OCI-LY7 (cell line): ENCODE results near the gene NLRP9. TPM values are rescaled to one million over a fixed set of nuclear protein-coding genes. Genes with fewer than 3 reads are reported as not detected.

ENCODE experiments used
- BruUV-seq: library from RNA; stranded (reverse); fragments of 400-500 nt; replicated peaks from 2 replicates; lab custom pipeline; 2021; lab: Mats Ljungman, UMichigan
- CTCF ChIA-PET: fragments of 300-600 bp; sonication (Branson Sonifier 250); formaldehyde crosslinking; loops from one replicate; lab custom pipeline; 2022; ENCODE audit warnings: antibody characterized with exemption; ENCODE audit not compliant: unreplicated experiment; lab: Charles Lee
- POLR2A ChIA-PET: fragments of 300-600 bp; sonication (Branson Sonifier 250); formaldehyde crosslinking; loops from one replicate; lab custom pipeline; 2022; ENCODE audit warnings: antibody characterized with exemption; lab: Charles Lee
- DNase-seq: peaks from one replicate; pipeline ENCODE4 v3.0.0-alpha.2; 2015; ENCODE audit warnings: low spot score
- H2AFZ ChIP-seq: fragments of 200-600 bp; sonication (generic), shearing (Covaris generic); 2 replicates; pipeline ENCODE4 v1.6.1; 2014; ENCODE audit warnings: mild to moderate bottlenecking, antibody characterized with exemption, low read length, moderate library complexity
- H3K27ac ChIP-seq: fragments of 200-600 bp; sonication (generic); 2 replicates; pipeline ENCODE4 v1.5.1; 2014; ENCODE audit warnings: mixed run types, low read depth, mild to moderate bottlenecking, moderate library complexity, low read length, inconsistent platforms; ENCODE audit not compliant: poor library complexity, severe bottlenecking
- H3K36me3 ChIP-seq: fragments of 200-600 bp; sonication (generic); 2 replicates; pipeline ENCODE4 v1.6.1; 2014; ENCODE audit warnings: mild to moderate bottlenecking, antibody characterized with exemption, low read length, moderate library complexity, mixed read lengths; ENCODE audit not compliant: insufficient read depth
- H3K4me1 ChIP-seq: fragments of 200-600 bp; sonication (generic); 2 replicates; pipeline ENCODE4 v1.5.1; 2014; ENCODE audit warnings: mild to moderate bottlenecking, low read length; ENCODE audit not compliant: insufficient read depth, poor library complexity, severe bottlenecking
- H3K4me2 ChIP-seq: fragments of 200-600 bp; sonication (generic); 2 replicates; pipeline ENCODE4 v1.6.1; 2014; ENCODE audit warnings: mild to moderate bottlenecking, low read length
- H3K4me3 ChIP-seq: fragments of 200-600 bp; sonication (generic); 2 replicates; pipeline ENCODE4 v1.5.1; 2014; ENCODE audit warnings: mild to moderate bottlenecking, low read depth, low read length; ENCODE audit not compliant: poor library complexity, severe bottlenecking
- H3K79me2 ChIP-seq: fragments of 200-600 bp; sonication (generic); 2 replicates; pipeline ENCODE4 v1.6.1; 2016; ENCODE audit warnings: low read depth, mild to moderate bottlenecking, low read length, moderate library complexity, mixed read lengths; ENCODE audit not compliant: insufficient read depth
- H3K9me2 ChIP-seq: fragments of 200-600 bp; sonication (generic); 2 replicates; pipeline ENCODE4 v1.6.1; 2016; ENCODE audit warnings: mild to moderate bottlenecking, low read length, mixed read lengths; ENCODE audit not compliant: insufficient read depth
- H3K9me3 ChIP-seq: fragments of 200-600 bp; sonication (generic); 2 replicates; pipeline ENCODE4 v1.6.1; 2014; ENCODE audit warnings: mild to moderate bottlenecking, mixed run types, low read length, mixed read lengths
- H4K20me1 ChIP-seq: fragments of 200-600 bp; sonication (generic); 2 replicates; pipeline ENCODE4 v1.6.1; 2014; ENCODE audit warnings: mild to moderate bottlenecking, antibody characterized with exemption, low read length, moderate library complexity, mixed read lengths; ENCODE audit not compliant: insufficient read depth
- EZH2phosphoT487 ChIP-seq: fragments of 200-600 bp; sonication (generic); IDR thresholded peaks from 2 replicates; pipeline ENCODE4 v1.6.1; 2018; ENCODE audit warnings: low read depth, borderline replicate concordance, mild to moderate bottlenecking, mixed run types, antibody characterized with exemption, low read length, moderate library complexity, mixed read lengths
- intact Hi-C: fragments of 100-400 bp; cut with micrococcal nuclease; formaldehyde crosslinking; loops from one replicate; pipeline ENCODE4 v1.10.0; 2022; ENCODE audit not compliant: unreplicated experiment
- total RNA-seq, 2 experiments: library from RNA; depleted of rRNA in 1 of 2; stranded (reverse); fragments of >200 nt in 1 of 2; shearing (Covaris generic) in 1 of 2; gene quantifications; 2 replicates each; pipeline ENCODE4 v1.2.3, GENCODE V29; 2014 to 2022
- TF ChIP-seq, protein P1 (sequence below): fragments of 200-600 bp; sonication (generic); conservative IDR thresholded peaks from 2 replicates; pipeline ENCODE4 v1.5.1; 2014; ENCODE audit warnings: mild to moderate bottlenecking, antibody characterized with exemption, low read length, moderate library complexity, mixed read lengths

The NLRP9 gene
- total RNA-seq, 2 experiments from 2014 or later, result not detected

DNA sequence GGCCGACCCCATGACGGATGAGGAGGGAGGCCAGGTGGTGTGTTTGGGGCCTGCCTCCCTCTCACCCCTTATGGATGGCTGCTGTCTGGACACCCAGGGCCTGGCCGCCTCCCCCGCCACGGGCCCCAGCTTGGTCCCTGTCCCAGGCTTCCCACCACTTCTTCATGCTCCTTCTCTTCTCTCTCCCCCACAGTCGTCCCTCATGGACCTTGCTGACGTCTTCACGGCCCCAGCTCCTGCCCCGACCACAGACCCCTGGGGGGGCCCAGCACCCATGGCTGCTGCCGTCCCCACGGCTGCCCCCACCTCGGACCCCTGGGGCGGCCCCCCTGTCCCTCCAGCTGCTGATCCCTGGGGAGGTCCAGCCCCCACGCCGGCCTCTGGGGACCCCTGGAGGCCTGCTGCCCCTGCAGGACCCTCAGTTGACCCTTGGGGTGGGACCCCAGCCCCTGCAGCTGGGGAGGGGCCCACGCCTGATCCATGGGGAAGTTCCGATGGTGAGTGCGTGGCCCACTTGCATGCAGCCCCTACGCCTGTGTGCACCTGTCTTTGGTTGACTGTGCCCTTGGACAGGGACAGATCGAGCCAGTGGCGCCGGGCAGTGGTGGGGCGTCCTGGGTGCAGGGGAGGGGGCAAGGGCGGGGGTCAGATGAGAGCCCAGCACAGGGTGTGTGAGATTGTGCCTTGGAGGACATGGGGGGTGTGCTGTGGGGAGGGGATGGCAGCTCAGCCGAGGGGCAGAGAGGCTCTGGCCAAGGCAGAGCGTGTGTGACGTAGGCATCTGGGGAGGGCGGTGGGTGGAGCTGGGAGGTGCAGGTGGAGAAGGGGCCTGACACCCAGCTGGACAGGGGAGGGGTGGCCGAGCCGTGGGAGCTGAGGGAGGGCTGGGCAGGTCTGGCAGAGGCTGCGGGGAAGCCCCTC lies 46.4 kb downstream of the NLRP9 start:
- POLR2A ChIA-PET, result no interaction called here
- TF ChIP-seq, protein P1, sequence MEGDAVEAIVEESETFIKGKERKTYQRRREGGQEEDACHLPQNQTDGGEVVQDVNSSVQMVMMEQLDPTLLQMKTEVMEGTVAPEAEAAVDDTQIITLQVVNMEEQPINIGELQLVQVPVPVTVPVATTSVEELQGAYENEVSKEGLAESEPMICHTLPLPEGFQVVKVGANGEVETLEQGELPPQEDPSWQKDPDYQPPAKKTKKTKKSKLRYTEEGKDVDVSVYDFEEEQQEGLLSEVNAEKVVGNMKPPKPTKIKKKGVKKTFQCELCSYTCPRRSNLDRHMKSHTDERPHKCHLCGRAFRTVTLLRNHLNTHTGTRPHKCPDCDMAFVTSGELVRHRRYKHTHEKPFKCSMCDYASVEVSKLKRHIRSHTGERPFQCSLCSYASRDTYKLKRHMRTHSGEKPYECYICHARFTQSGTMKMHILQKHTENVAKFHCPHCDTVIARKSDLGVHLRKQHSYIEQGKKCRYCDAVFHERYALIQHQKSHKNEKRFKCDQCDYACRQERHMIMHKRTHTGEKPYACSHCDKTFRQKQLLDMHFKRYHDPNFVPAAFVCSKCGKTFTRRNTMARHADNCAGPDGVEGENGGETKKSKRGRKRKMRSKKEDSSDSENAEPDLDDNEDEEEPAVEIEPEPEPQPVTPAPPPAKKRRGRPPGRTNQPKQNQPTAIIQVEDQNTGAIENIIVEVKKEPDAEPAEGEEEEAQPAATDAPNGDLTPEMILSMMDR, result no peak
- no peak for TF ChIP-seq EZH2phosphoT487
- Histone ChIP-seq H3K9me2 (no peaks in the 10 kb centered on the region), H3K4me2 (no peak overlapping the region), H4K20me1 (no peaks in the 10 kb centered on the region), H3K9me3 (no peaks in the 10 kb centered on the region), H3K36me3 (peaks cover 100% of the 10 kb centered on the region), H3K27ac (no peak overlapping the region), H2AFZ (no peak overlapping the region), H3K4me1 (no peaks in the 10 kb centered on the region), H3K4me3 (no peak overlapping the region), H3K79me2 (peaks cover 3% of the 10 kb centered on the region; the same call in 1 of the 2 replicates)
- intact Hi-C loops, result no loop called here
- CTCF ChIA-PET, result no interaction called here
- no peak for DNase-seq
- BruUV-seq, result no TSS peak

- DNase-seq, result no peak
- no peaks in the 10 kb centered on the region for H3K9me3 ChIP-seq
Measured at GRCh38 chr19:55690769-55691545, 47.2 kb downstream of the NLRP9 start.

More at GRCh38 chr19:55690769-55691545, 47.2 kb downstream of the NLRP9 start:
- no TSS peak for BruUV-seq
- POLR2A ChIA-PET, result no interaction called here
- H3K36me3 ChIP-seq, result peaks cover 100% of the 10 kb centered on the region
- no peak overlapping the region for H3K4me3 ChIP-seq
- H2AFZ ChIP-seq, result no peak overlapping the region
- no peak overlapping the region for H3K27ac ChIP-seq
- CTCF ChIA-PET, result no interaction called here
- H3K79me2 ChIP-seq, result peaks cover 7% of the 10 kb centered on the region; the same call in 1 of the 2 replicates
- H4K20me1 ChIP-seq, result no peaks in the 10 kb centered on the region
- no peaks in the 10 kb centered on the region for H3K4me1 ChIP-seq
- no peak overlapping the region for H3K4me2 ChIP-seq
- H3K9me2 ChIP-seq, result no peaks in the 10 kb centered on the region
- intact Hi-C loops, result no loop called here
- TF ChIP-seq, protein P1, result no peak
